K562 (cell line): ENCODE data around the gene HAGHL. TPM values are rescaled to one million over a fixed set of nuclear protein-coding genes. Genes with fewer than 3 reads are reported as not detected.

Source experiments
- ATAC-seq: fragments of 200-7000 bp; cut with Tn5 transposase; 3 replicates; pipeline ENCODE4 v1.9.1; 2020; ENCODE audit warnings: moderate library complexity
- BruUV-seq: library from RNA; stranded (reverse); fragments of 400-500 nt; replicated peaks from 2 replicates; lab custom pipeline; 2021; lab: Mats Ljungman, UMichigan
- CTCF ChIA-PET: fragments of 300-600 bp; formaldehyde crosslinking; extraction: SDS; loops from one replicate; lab custom pipeline; 2021; ENCODE audit warnings: low intra/inter-chr PET ratio; lab: Yijun Ruan, JAX
- POLR2A ChIA-PET: fragments of 300-600, 350-650 bp; sonication (Branson Sonifier 250); formaldehyde crosslinking; extraction: SDS; loops from one replicate; lab custom pipeline; 2021; ENCODE audit warnings: antibody characterized with exemption, inconsistent platforms; lab: Yijun Ruan, JAX
- DNase-seq, 4 experiments: peaks; one replicate each; pipeline versions ENCODE4 v3.0.0 to v3.0.0-alpha.2; 2011 to 2018; ENCODE audit warnings: low spot score in 3 of 4, mixed read lengths in 3 of 4; ENCODE audit errors: extremely low read depth in 1 of 4
- FAIRE-seq: peaks from 2 replicates; lab custom pipeline; 2011; peaks lifted over from hg19 to GRCh38; lab: Jason Lieb, UNC
- H2AFZ ChIP-seq: 2 replicates; pipeline ENCODE4 v1.6.0; 2011; ENCODE audit warnings: low read depth, low read length, control low read depth, inconsistent platforms
- H3K27ac ChIP-seq: fragments of 200-600 bp; 3 replicates; pipeline ENCODE4 v1.8.0; 2011; ENCODE audit warnings: low read depth, mild to moderate bottlenecking, control low read depth, inconsistent platforms, low read length, moderate library complexity, mixed read lengths; ENCODE audit errors: extremely low read depth
- H3K27me3 ChIP-seq, 2 experiments: fragments of 300-600 bp in 1 of 2; 2 replicates in 1 of 2; 3 replicates in 1 of 2; pipeline versions ENCODE4 v1.6.0 to v1.8.0; 2011; ENCODE audit warnings: inconsistent platforms in 2 of 2, low read length in 2 of 2, mild to moderate bottlenecking in 1 of 2, mixed read lengths in 1 of 2, moderate library complexity in 1 of 2; ENCODE audit not compliant: control insufficient read depth in 2 of 2, insufficient read depth in 2 of 2
- H3K36me3 ChIP-seq: fragments of 300-600 bp; 3 replicates; pipeline ENCODE4 v1.8.0; 2011; ENCODE audit warnings: mild to moderate bottlenecking, low read length, inconsistent platforms; ENCODE audit not compliant: control insufficient read depth, insufficient read depth
- H3K4me1 ChIP-seq, 2 experiments: fragments of 200-600 bp in 1 of 2; replicated peaks in 1 of 2; 2 replicates in 1 of 2; 3 replicates in 1 of 2; pipeline versions ENCODE4 v1.5.1 to v1.8.0; 2011; ENCODE audit warnings: inconsistent platforms in 2 of 2, low read length in 2 of 2, mild to moderate bottlenecking in 1 of 2, mixed read lengths in 1 of 2, moderate library complexity in 1 of 2; ENCODE audit not compliant: control insufficient read depth in 2 of 2, insufficient read depth in 2 of 2
- H3K4me2 ChIP-seq: 2 replicates; pipeline ENCODE4 v1.6.1; 2011; ENCODE audit warnings: low read length, control low read depth, inconsistent platforms, mixed read lengths; ENCODE audit not compliant: insufficient read depth
- H3K4me3 ChIP-seq: fragments of 200-600 bp; sonication (generic), shearing (Covaris generic); 2 replicates; pipeline ENCODE4 v1.5.1; 2016; ENCODE audit warnings: control low read depth, inconsistent platforms
- H3K79me2 ChIP-seq: fragments of 200-600 bp; 3 replicates; pipeline ENCODE4 v1.8.0; 2011; ENCODE audit warnings: low read length, inconsistent platforms; ENCODE audit not compliant: control insufficient read depth, insufficient read depth
- H3K9ac ChIP-seq, 2 experiments: 2 replicates each; pipeline versions ENCODE4 v1.6.0 to v1.6.1; 2011; ENCODE audit warnings: low read depth in 2 of 2, low read length in 2 of 2, control low read depth in 1 of 2, inconsistent platforms in 1 of 2, mild to moderate bottlenecking in 1 of 2, mixed read lengths in 1 of 2; ENCODE audit not compliant: insufficient read depth in 1 of 2
- H3K9me1 ChIP-seq: one replicate; pipeline ENCODE4 v1.6.0; 2011; ENCODE audit warnings: inconsistent platforms, mild to moderate bottlenecking, low read length, moderate library complexity; ENCODE audit not compliant: control insufficient read depth, insufficient read depth
- H3K9me3 ChIP-seq: replicated peaks from 2 replicates; pipeline ENCODE4 v1.5.1; 2011; ENCODE audit warnings: low read depth, low read length, inconsistent platforms; ENCODE audit not compliant: control insufficient read depth, insufficient read depth
- H4K20me1 ChIP-seq: replicated peaks from 2 replicates; pipeline ENCODE4 v1.6.1; 2011; ENCODE audit warnings: low read length, inconsistent platforms, mixed read lengths; ENCODE audit not compliant: control insufficient read depth, insufficient read depth
- CBX3 ChIP-seq, 2 experiments: IDR thresholded peaks; 1 replicate in 1 of 2; 2 replicates in 1 of 2; pipeline ENCODE4 v1.6.1; 2012; ENCODE audit warnings: inconsistent platforms in 2 of 2, low read length in 2 of 2, borderline replicate concordance in 1 of 2, control low read depth in 1 of 2
- E2F1 ChIP-seq: sonication (generic); formaldehyde crosslinking; IDR thresholded peaks from 2 replicates; pipeline ENCODE4 v1.8.1; 2023; ENCODE audit warnings: mild to moderate bottlenecking, missing genetic modification reagents, moderate library complexity
- FOXP1 ChIP-seq: sonication (generic); formaldehyde crosslinking; IDR thresholded peaks from 2 replicates; pipeline ENCODE4 v1.8.0; 2022; ENCODE audit warnings: mild to moderate bottlenecking, missing genetic modification reagents
- NFATC3 ChIP-seq: fragments of 450-650 bp; IDR thresholded peaks from 2 replicates; pipeline ENCODE4 v1.6.1; 2017; ENCODE audit warnings: mild to moderate bottlenecking
- SAFB2 ChIP-seq: fragments of 200-400 bp; formaldehyde crosslinking; IDR thresholded peaks from 2 replicates; pipeline ENCODE4 v1.6.1; 2018; ENCODE audit warnings: borderline replicate concordance, low read length, low read depth, moderate library complexity; ENCODE audit not compliant: severe bottlenecking
- ZFP36 ChIP-seq: fragments of 150-350 bp; IDR thresholded peaks from 2 replicates; pipeline ENCODE4 v1.6.1; 2018; ENCODE audit warnings: low read length, low read depth; ENCODE audit not compliant: partially characterized antibody
- ZNF407 ChIP-seq: fragments of 450-650 bp; IDR thresholded peaks from 2 replicates; pipeline ENCODE4 v1.6.1; 2016; ENCODE audit warnings: low read depth
- WGBS: fragments of 100-300 bp; shearing (Covaris generic); methylation state at CpG from one replicate; pipeline ENCODE4 v1.1.6; 2016; ENCODE audit warnings: low coverage, mixed read lengths; ENCODE audit not compliant: insufficient coverage; ENCODE audit errors: missing lambda C conversion rate; 5-methylcytosine and 5-hydroxymethylcytosine counted together
- in situ Hi-C: fragments of 300-500 bp; cut with MboI; formaldehyde crosslinking; loops from 4 replicates; pipeline ENCODE4 v1.15.0; 2018; ENCODE audit warnings: inconsistent platforms, mixed read lengths
- intact Hi-C: fragments of 100-400 bp; cut with micrococcal nuclease; formaldehyde crosslinking; loops from 2 replicates; pipeline ENCODE4 v1.14.2; 2022
- polyA plus RNA-seq, 8 experiments: library from polyadenylated mRNA; depleted of rRNA in 4 of 8; stranded (reverse) in 5 of 8; unstranded in 3 of 8; fragments of >200 nt; fragmentation: Nextera tagmentation in 2 of 8; fragmentation: Illumina TruSeq in 1 of 8; extraction: Ambion mirVana in 2 of 8; extraction: Trizol in 1 of 8; gene quantifications; 2 replicates each; pipeline versions ENCODE4 v1.2.1 to v1.2.3, GENCODE V29; 2011 to 2014; ENCODE audit warnings: inconsistent platforms in 1 of 8, missing spikeins in 1 of 8
- total RNA-seq, 7 experiments: library from RNA; depleted of rRNA in 6 of 7; stranded (reverse); fragments of >200 nt in 6 of 7; fragmentation: Illumina TruSeq in 2 of 7; extraction: Trizol in 2 of 7; gene quantifications; 2 replicates each; pipeline versions ENCODE4 v1.2.1 to v1.2.3, GENCODE V29; 2011 to 2021; ENCODE audit warnings: low replicate concordance in 1 of 7

The HAGHL gene
- total and polyA plus RNA-seq, 9 of the 15 experiments (the other 6 are each of a cell fraction or from before 2014, with no cell fraction given): 0.31 to 83.4 (median 20.7) TPM

- TF ChIP-seq E2F1 (CRISPR knock-in tag): no peak
Measured at GRCh38 chr16:754656-755055, 27.8 kb downstream of the HAGHL start (continued).

GRCh38 chr16:756428-756827, 29.5 kb downstream of the HAGHL start:
- CTCF ChIA-PET: no interaction called here
- intact Hi-C loops: no loop called here
- H2AFZ ChIP-seq: no peak overlapping the region
- in situ Hi-C loops: no loop called here
- H4K20me1 ChIP-seq: no peaks in the 10 kb centered on the region
- no peaks in the 10 kb centered on the region for H3K9me1 ChIP-seq
- no peak overlapping the region for H3K27ac ChIP-seq
- DNase-seq: no peak
- no peaks in the 10 kb centered on the region for H3K27me3 ChIP-seq
- FAIRE-seq: peak; percentile 51
- H3K9me3 ChIP-seq: no peaks in the 10 kb centered on the region
- H3K4me3 ChIP-seq: no peak overlapping the region
- TF ChIP-seq ZFP36 (peak; percentile 79), FOXP1 (no peak), ZNF407 (peak; percentile 57; the same call in 1 of the 2 replicates), NFATC3 (no peak), SAFB2 (no peak), CBX3 (IDR thresholded peaks at IDR 0.05; ENCODE audit: borderline replicate concordance in 1 of 2, low read length in 2 of 2) (peak in 1 of 2 experiments; percentile 41; a peak in 1 of 3 replicates)
- no peaks in the 10 kb centered on the region for H3K79me2 ChIP-seq
- POLR2A ChIA-PET: no interaction called here
- peaks cover 9 to 29% of the 10 kb centered on the region in 2 experiments; a peak in 4 of 5 replicates for H3K4me1 ChIP-seq
- no peaks in the 10 kb centered on the region for H3K36me3 ChIP-seq
- 68% methylated on average over 5 of the region's 5 CpGs for WGBS
- no peak overlapping the region for H3K4me2 ChIP-seq
- no TSS peak for BruUV-seq
- ATAC-seq: no peak
- no peak overlapping the region for H3K9ac ChIP-seq
